H9 (cell line): ENCODE results near the gene TMBIM1. TPM values are rescaled to one million over a fixed set of nuclear protein-coding genes. Genes with fewer than 3 reads are reported as not detected.

Experiments used
- DNase-seq: peaks from one replicate; pipeline ENCODE4 v3.0.0-alpha.2; 2017
- H2AFZ ChIP-seq: one replicate; pipeline ENCODE4 v1.6.1; 2013; ENCODE audit warnings: mild to moderate bottlenecking, low read length, control low read depth, moderate library complexity
- H2AK5ac ChIP-seq: 2 replicates; pipeline ENCODE4 v1.6.1; 2013; ENCODE audit warnings: low read length, control low read depth, mixed read lengths; ENCODE audit not compliant: insufficient read length
- H2BK120ac ChIP-seq: one replicate; pipeline ENCODE4 v1.6.1; 2013; ENCODE audit warnings: low read depth, mild to moderate bottlenecking, low read length, control low read depth, inconsistent platforms; ENCODE audit not compliant: poor library complexity, severe bottlenecking
- H2BK12ac ChIP-seq: 2 replicates; pipeline ENCODE4 v1.6.1; 2013; ENCODE audit warnings: low read length, control low read depth, mixed read lengths, low read depth; ENCODE audit not compliant: insufficient read length
- H2BK15ac ChIP-seq: 2 replicates; pipeline ENCODE4 v1.6.1; 2013; ENCODE audit warnings: low read depth, low read length, control low read depth
- H2BK20ac ChIP-seq: one replicate; pipeline ENCODE4 v1.6.1; 2013; ENCODE audit warnings: low read depth, mild to moderate bottlenecking, low read length, control low read depth, inconsistent platforms; ENCODE audit not compliant: poor library complexity, severe bottlenecking
- H2BK5ac ChIP-seq: 2 replicates; pipeline ENCODE4 v1.6.1; 2013; ENCODE audit warnings: low read length, control low read depth, mixed read lengths; ENCODE audit not compliant: insufficient read length
- H3K14ac ChIP-seq: 2 replicates; pipeline ENCODE4 v1.6.1; 2013; ENCODE audit warnings: low read length, control low read depth; ENCODE audit not compliant: insufficient read depth
- H3K18ac ChIP-seq: 2 replicates; pipeline ENCODE4 v1.6.1; 2013; ENCODE audit warnings: low read depth, mild to moderate bottlenecking, mixed read lengths, low read length, control low read depth; ENCODE audit not compliant: insufficient read length
- H3K23ac ChIP-seq: 2 replicates; pipeline ENCODE4 v1.6.1; 2013; ENCODE audit warnings: low read length, control low read depth, mixed read lengths, low read depth; ENCODE audit not compliant: insufficient read length
- H3K23me2 ChIP-seq: 2 replicates; pipeline ENCODE4 v1.6.1; 2013; ENCODE audit warnings: low read depth, mild to moderate bottlenecking, mixed read lengths, low read length, control low read depth; ENCODE audit not compliant: insufficient read length, poor library complexity, severe bottlenecking
- H3K27ac ChIP-seq: 2 replicates; pipeline ENCODE4 v1.5.1; 2013; ENCODE audit warnings: low read length, control low read depth, mixed read lengths, low read depth; ENCODE audit not compliant: insufficient read length
- H3K27me3 ChIP-seq: 2 replicates; pipeline ENCODE4 v1.6.1; 2013; ENCODE audit warnings: low read length, control low read depth, inconsistent platforms; ENCODE audit not compliant: insufficient read depth
- H3K4ac ChIP-seq: 2 replicates; pipeline ENCODE4 v1.6.1; 2013; ENCODE audit warnings: low read depth, mild to moderate bottlenecking, control low read depth, inconsistent platforms, low read length, moderate library complexity
- H3K4me1 ChIP-seq: 2 replicates; pipeline ENCODE4 v1.6.1; 2013; ENCODE audit warnings: low read length, control low read depth, inconsistent platforms; ENCODE audit not compliant: insufficient read depth
- H3K4me2 ChIP-seq: 2 replicates; pipeline ENCODE4 v1.6.1; 2013; ENCODE audit warnings: low read length, control low read depth, mixed read lengths; ENCODE audit not compliant: insufficient read length, insufficient read depth
- H3K56ac ChIP-seq: 2 replicates; pipeline ENCODE4 v1.6.1; 2013; ENCODE audit warnings: low read depth, mild to moderate bottlenecking, mixed read lengths, low read length, control low read depth; ENCODE audit not compliant: insufficient read length
- H3K79me1 ChIP-seq: 2 replicates; pipeline ENCODE4 v1.6.1; 2013; ENCODE audit warnings: low read depth, mild to moderate bottlenecking, moderate library complexity, low read length, control low read depth, inconsistent platforms; ENCODE audit not compliant: insufficient read depth, poor library complexity, severe bottlenecking
- H3K79me2 ChIP-seq: 2 replicates; pipeline ENCODE4 v1.6.1; 2013; ENCODE audit warnings: low read length, control low read depth, inconsistent platforms; ENCODE audit not compliant: insufficient read depth
- H3K9ac ChIP-seq: 2 replicates; pipeline ENCODE4 v1.6.1; 2013; ENCODE audit warnings: low read length, control low read depth, mixed read lengths; ENCODE audit not compliant: insufficient read length; ENCODE audit errors: extremely low read depth
- H3K9me3 ChIP-seq: one replicate; pipeline ENCODE4 v1.6.1; 2013; ENCODE audit warnings: low read depth, low read length, inconsistent platforms; ENCODE audit not compliant: control insufficient read depth
- H3T11ph ChIP-seq: one replicate; pipeline ENCODE4 v1.6.1; 2013; ENCODE audit warnings: mild to moderate bottlenecking, low read length, control low read depth, inconsistent platforms
- H4K20me1 ChIP-seq: one replicate; pipeline ENCODE4 v1.6.1; 2013; ENCODE audit not compliant: control insufficient read depth, insufficient read length, insufficient read depth
- H4K5ac ChIP-seq: 2 replicates; pipeline ENCODE4 v1.6.1; 2013; ENCODE audit warnings: low read depth, mild to moderate bottlenecking, mixed read lengths, low read length, control low read depth; ENCODE audit not compliant: insufficient read length
- H4K8ac ChIP-seq: replicated peaks from 2 replicates; pipeline ENCODE4 v1.6.1; 2013; ENCODE audit warnings: low read length, control low read depth, mixed read lengths, low read depth; ENCODE audit not compliant: insufficient read length
- H4K91ac ChIP-seq: 2 replicates; pipeline ENCODE4 v1.6.1; 2013; ENCODE audit warnings: low read depth, mild to moderate bottlenecking, moderate library complexity, mixed read lengths, low read length, control low read depth; ENCODE audit not compliant: insufficient read length
- H3K27ac Mint-ChIP-seq, 3 experiments: 2 replicates in 2 of 3; 3 replicates in 1 of 3; pipeline ENCODE4 v1.8.0; 2020 to 2021; ENCODE audit warnings: mixed read lengths in 3 of 3, mild to moderate bottlenecking in 1 of 3, moderate library complexity in 1 of 3
- H3K27me3 Mint-ChIP-seq: 2 replicates; pipeline ENCODE4 v1.8.0; 2021; ENCODE audit warnings: low read depth, mild to moderate bottlenecking, moderate library complexity, mixed read lengths
- H3K36me3 Mint-ChIP-seq, 3 experiments: 2 replicates in 2 of 3; 3 replicates in 1 of 3; pipeline ENCODE4 v1.8.0; 2020 to 2021; ENCODE audit warnings: low read depth in 3 of 3, mixed read lengths in 3 of 3; ENCODE audit not compliant: insufficient read depth in 1 of 3
- H3K4me1 Mint-ChIP-seq, 2 experiments: 2 replicates each; pipeline ENCODE4 v1.8.0; 2020; ENCODE audit warnings: mixed read lengths in 2 of 2
- H3K4me3 Mint-ChIP-seq, 2 experiments: 2 replicates in 1 of 2; 3 replicates in 1 of 2; pipeline ENCODE4 v1.8.0; 2020 to 2021; ENCODE audit warnings: mild to moderate bottlenecking in 2 of 2, mixed read lengths in 2 of 2, moderate library complexity in 1 of 2
- H3K9me3 Mint-ChIP-seq, 2 experiments: 2 replicates in 1 of 2; 3 replicates in 1 of 2; pipeline ENCODE4 v1.8.0; 2020; ENCODE audit warnings: mild to moderate bottlenecking in 2 of 2, mixed read lengths in 2 of 2, moderate library complexity in 1 of 2
- CTCF ChIP-seq: fragments of 200-600 bp; sonication (generic); conservative IDR thresholded peaks from 3 replicates; pipeline ENCODE4 v1.8.0; 2021; ENCODE audit warnings: antibody characterized with exemption, mild to moderate bottlenecking
- WGBS: extraction: QIAGEN DNeasy Blood & Tissue Kit; methylation state at CpG from one replicate; pipeline ENCODE4 v1.1.7; 2013; ENCODE audit warnings: missing lambda C conversion rate, low lambda C conversion rate, mixed read lengths; ENCODE audit not compliant: insufficient read length; ENCODE audit errors: extremely low coverage; 5-methylcytosine and 5-hydroxymethylcytosine counted together
- total RNA-seq: library from RNA; stranded (reverse); gene quantifications from 2 replicates; pipeline ENCODE4 v1.2.1, GENCODE V29; 2021

The TMBIM1 gene
- total RNA-seq, 1 experiment from 2014 or later: 17.4 TPM

GRCh38 chr2:218278531-218279360 is 13.6 kb downstream of the TMBIM1 start:
- H3K27ac Mint-ChIP-seq: no peak overlapping the region
- no peak overlapping the region for H3K27ac ChIP-seq
- no peak overlapping the region for H3T11ph ChIP-seq
- H3K9ac ChIP-seq: no peak overlapping the region
- DNase-seq: no peak
- H3K36me3 Mint-ChIP-seq: peaks cover 3 to 45% (median 41%) of the 10 kb centered on the region in 3 experiments
- TF ChIP-seq CTCF: no peak
- no peaks in the 10 kb centered on the region for H3K79me2 ChIP-seq
- no CpG with 5 or more reads among the region's 16 CpGs for WGBS
- no peak overlapping the region for H3K18ac ChIP-seq
- H3K4ac ChIP-seq: no peak overlapping the region
- H2AK5ac ChIP-seq: no peak overlapping the region
- H3K14ac ChIP-seq: no peak overlapping the region
- no peaks in the 10 kb centered on the region for H3K9me3 ChIP-seq
- H2BK5ac ChIP-seq: no peak overlapping the region
- H4K8ac ChIP-seq: no peak overlapping the region
- no peak overlapping the region for H2BK120ac ChIP-seq
- H4K91ac ChIP-seq: no peak overlapping the region
- no peaks in the 10 kb centered on the region for H3K4me1 ChIP-seq
- H3K23me2 ChIP-seq: no peaks in the 10 kb centered on the region
- no peak overlapping the region for H3K4me2 ChIP-seq
- peaks cover 0 to 3% of the 10 kb centered on the region in 2 experiments; a peak in 1 of 4 replicates for H3K4me1 Mint-ChIP-seq
- H3K27me3 Mint-ChIP-seq: no peaks in the 10 kb centered on the region
- H3K23ac ChIP-seq: no peak overlapping the region
- H4K20me1 ChIP-seq: no peaks in the 10 kb centered on the region
- no peak overlapping the region for H2BK15ac ChIP-seq
- H3K79me1 ChIP-seq: no peaks in the 10 kb centered on the region
- no peak overlapping the region for H2BK20ac ChIP-seq
- no peak overlapping the region for H3K56ac ChIP-seq
- no peak overlapping the region for H3K4me3 Mint-ChIP-seq
- H4K5ac ChIP-seq: no peak overlapping the region
- no peak overlapping the region for H2BK12ac ChIP-seq
- H3K27me3 ChIP-seq: no peaks in the 10 kb centered on the region
- H3K9me3 Mint-ChIP-seq: no peaks in the 10 kb centered on the region; a peak in 1 of 5 replicates
- no peak overlapping the region for H2AFZ ChIP-seq
